Measurements from ENCODE around the gene PALLD. TPM values are rescaled to one million over a fixed set of nuclear protein-coding genes. Genes with fewer than 3 reads are reported as not detected.

Gene PALLD
- total RNA-seq, 2 experiments from 2014 or later = 2.4 to 2.8 TPM

DNA sequence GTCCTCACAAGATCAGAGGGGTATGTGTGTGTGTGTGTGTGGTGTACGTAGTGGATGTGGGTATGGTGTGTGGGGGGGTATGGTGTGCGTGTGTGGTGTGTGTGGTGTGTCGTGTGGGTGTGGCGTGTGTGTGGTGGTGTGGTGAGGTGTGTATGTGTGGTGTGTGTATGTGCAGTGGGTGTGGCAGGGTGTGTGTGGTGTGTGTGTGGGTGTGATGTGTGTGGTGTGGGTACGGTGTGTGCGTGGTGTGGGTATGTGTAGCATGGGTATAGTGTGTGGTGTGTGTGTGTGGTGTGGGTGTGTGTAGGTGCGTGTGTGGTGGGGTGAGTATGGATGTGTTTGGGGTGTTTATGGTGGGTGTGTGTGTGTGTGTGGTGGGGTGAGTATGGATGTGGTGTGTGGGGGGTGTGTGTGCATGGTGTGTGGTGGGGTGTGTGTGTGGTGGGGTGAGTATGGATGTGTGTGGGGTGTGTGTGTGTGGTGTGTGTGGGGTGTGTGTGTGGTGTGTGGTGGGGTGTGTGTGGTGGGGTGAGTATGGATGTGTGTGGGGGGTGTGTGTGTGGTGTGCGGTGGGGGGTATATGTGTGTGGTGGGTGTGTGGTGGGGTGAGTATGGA lies 182.0 kb downstream of the PALLD start:
- DNase-seq = no peak
- H3K27ac Mint-ChIP-seq = no peak overlapping the region
- CTCF ChIA-PET = no interaction called here
- POLR2A ChIA-PET = no interaction called here
- no peak overlapping the region for H3K4me3 Mint-ChIP-seq
- H3K27me3 Mint-ChIP-seq = no peaks in the 10 kb centered on the region
- H3K36me3 Mint-ChIP-seq (ENCODE audit: low read depth) = no peaks in the 10 kb centered on the region
- no peaks in the 10 kb centered on the region for H3K9me3 Mint-ChIP-seq
- H3K4me1 Mint-ChIP-seq = no peaks in the 10 kb centered on the region

DNA sequence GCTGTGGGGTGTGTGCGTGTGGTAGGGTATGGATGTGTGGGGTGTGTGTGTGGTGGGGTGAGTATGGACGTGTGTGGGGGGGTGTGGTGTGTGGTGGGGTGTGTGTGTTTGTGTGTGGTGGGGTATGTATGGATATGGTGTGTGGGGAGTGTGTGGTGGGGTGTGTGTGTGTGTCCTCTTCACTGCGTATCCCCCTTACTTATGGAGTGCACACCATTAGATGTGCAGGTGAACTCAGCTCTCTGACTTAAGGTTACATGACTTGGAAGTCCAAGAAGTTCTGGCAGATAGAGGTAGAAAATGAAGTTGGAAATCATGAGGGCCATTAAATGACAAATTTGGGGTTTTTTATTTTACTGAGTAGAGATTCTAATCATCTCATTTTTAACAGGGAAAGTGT lies 182.5 kb downstream of the PALLD start:
- no peak for DNase-seq
- Mint-ChIP-seq H3K27me3 (no peaks in the 10 kb centered on the region), H3K4me1 (no peaks in the 10 kb centered on the region), H3K36me3 (ENCODE audit: low read depth) (no peaks in the 10 kb centered on the region), H3K4me3 (no peak overlapping the region), H3K27ac (no peak overlapping the region), H3K9me3 (no peaks in the 10 kb centered on the region)
- ChIA-PET POLR2A (no interaction called here), CTCF (no interaction called here)

- CTCF ChIA-PET = no interaction called here
- no peak overlapping the region for H3K27ac Mint-ChIP-seq
- H3K4me1 Mint-ChIP-seq = no peaks in the 10 kb centered on the region
- H3K27me3 Mint-ChIP-seq = no peaks in the 10 kb centered on the region
- H3K36me3 Mint-ChIP-seq (ENCODE audit: low read depth) = no peaks in the 10 kb centered on the region
- no peaks in the 10 kb centered on the region for H3K9me3 Mint-ChIP-seq
- no peak for DNase-seq
- H3K4me3 Mint-ChIP-seq = no peak overlapping the region
- POLR2A ChIA-PET = no interaction called here
These were observed 183.0 kb downstream of the PALLD start for GRCh38 chr4:168679819-168680218.

DNA sequence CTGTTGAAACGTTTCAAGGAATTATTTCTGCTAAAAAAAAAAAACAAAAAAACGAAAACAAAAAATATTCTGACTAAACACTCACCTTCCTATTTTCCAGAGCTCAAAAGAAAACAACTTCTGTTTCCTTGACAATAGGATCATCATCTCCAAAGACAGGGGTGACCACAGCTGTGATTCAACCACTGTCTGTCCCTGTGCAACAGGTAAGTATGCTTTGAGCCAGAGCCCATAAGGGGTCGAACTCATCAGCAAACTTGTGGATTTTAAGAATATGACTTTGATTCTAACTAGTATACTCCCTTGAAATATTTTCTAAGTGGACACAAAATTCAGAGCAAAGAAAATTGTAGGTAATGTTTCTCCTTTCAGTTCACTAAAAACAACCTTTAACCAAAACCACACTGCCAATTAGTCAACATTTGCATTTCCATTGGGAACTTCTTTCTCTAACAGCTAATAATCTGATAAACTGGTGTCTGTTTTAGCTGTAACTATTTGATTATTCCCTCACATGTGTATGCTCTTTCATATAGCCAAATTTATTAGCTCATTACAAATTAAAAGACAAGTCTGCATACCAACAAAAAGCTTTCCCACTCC lies 186.1 kb downstream of the PALLD start:
- no peaks in the 10 kb centered on the region for H3K36me3 Mint-ChIP-seq (ENCODE audit: low read depth)

DNA sequence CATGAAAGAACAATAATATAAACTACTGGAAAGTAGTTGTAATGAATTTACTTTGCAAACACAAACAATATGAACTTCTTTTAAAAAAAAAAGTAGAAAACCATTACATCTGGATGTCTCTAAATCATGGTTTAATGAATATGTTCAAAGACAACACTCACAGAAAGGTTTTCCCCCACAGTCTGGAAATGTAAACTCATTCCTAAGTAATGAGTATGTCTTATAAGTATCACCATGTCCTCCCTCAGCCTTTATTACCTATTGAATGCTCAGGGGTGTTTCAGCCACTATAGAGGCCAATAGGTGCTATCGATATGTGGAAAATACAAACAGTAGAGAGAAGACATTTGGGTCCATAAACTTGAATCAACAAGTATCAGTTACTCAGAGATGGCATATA lies 186.7 kb downstream of the PALLD start:
- Mint-ChIP-seq H3K4me3 (no peak overlapping the region), H3K36me3 (ENCODE audit: low read depth) (no peaks in the 10 kb centered on the region), H3K4me1 (no peaks in the 10 kb centered on the region), H3K27me3 (peaks cover 6% of the 10 kb centered on the region), H3K27ac (no peak overlapping the region), H3K9me3 (no peaks in the 10 kb centered on the region)
- DNase-seq = no peak
- CTCF ChIA-PET = no interaction called here
- POLR2A ChIA-PET = no interaction called here

More for the DNA sequence above, 186.1 kb downstream of the PALLD start:
- Mint-ChIP-seq H3K27me3 (peaks cover 6% of the 10 kb centered on the region), H3K4me1 (no peaks in the 10 kb centered on the region), H3K4me3 (no peak overlapping the region), H3K27ac (no peak overlapping the region), H3K9me3 (no peaks in the 10 kb centered on the region)
- CTCF ChIA-PET = no interaction called here
- POLR2A ChIA-PET = no interaction called here
- DNase-seq = no peak

GRCh38 chr4:168685136-168685809 lies 188.4 kb downstream of the PALLD start:
- POLR2A ChIA-PET = no interaction called here
- H3K9me3 Mint-ChIP-seq = no peaks in the 10 kb centered on the region
- CTCF ChIA-PET = no interaction called here
- DNase-seq = no peak
- peaks cover 6% of the 10 kb centered on the region for H3K27me3 Mint-ChIP-seq
- H3K4me1 Mint-ChIP-seq = no peaks in the 10 kb centered on the region
- no peak overlapping the region for H3K4me3 Mint-ChIP-seq
- H3K36me3 Mint-ChIP-seq (ENCODE audit: low read depth) = no peaks in the 10 kb centered on the region
- no peak overlapping the region for H3K27ac Mint-ChIP-seq

DNA sequence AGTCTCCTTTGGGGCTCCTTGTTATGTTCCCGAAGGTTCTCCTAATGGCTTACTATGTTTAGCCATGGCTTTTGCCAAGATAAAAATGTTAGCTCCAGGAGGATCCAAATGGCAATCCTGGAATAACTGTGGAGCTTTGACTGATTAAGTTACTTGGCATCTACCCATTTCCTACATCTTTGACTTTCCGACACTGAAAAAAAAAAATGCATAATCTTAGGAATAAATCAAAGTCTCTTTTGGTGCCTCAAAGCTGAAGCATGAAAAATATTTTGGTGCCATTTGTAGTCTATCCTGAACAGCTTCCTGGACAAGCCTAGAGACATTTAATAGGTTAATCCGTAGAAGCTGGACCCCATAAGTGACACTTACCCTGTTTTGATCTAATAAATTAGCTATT lies 191.7 kb downstream of the PALLD start:
- no peaks in the 10 kb centered on the region for H3K36me3 Mint-ChIP-seq (ENCODE audit: low read depth)
- no peak for DNase-seq
- H3K27ac Mint-ChIP-seq = no peak overlapping the region
- peaks cover 7% of the 10 kb centered on the region for H3K27me3 Mint-ChIP-seq
- ChIA-PET CTCF (interaction anchor here (0.6 kb wide), 1 partner anchor 505 kb away, joined by 3 read pairs; no protein-coding TSS in a partner anchor), POLR2A (no interaction called here)
- no peak overlapping the region for H3K4me3 Mint-ChIP-seq
- no peaks in the 10 kb centered on the region for H3K9me3 Mint-ChIP-seq
- H3K4me1 Mint-ChIP-seq = no peaks in the 10 kb centered on the region

DNA sequence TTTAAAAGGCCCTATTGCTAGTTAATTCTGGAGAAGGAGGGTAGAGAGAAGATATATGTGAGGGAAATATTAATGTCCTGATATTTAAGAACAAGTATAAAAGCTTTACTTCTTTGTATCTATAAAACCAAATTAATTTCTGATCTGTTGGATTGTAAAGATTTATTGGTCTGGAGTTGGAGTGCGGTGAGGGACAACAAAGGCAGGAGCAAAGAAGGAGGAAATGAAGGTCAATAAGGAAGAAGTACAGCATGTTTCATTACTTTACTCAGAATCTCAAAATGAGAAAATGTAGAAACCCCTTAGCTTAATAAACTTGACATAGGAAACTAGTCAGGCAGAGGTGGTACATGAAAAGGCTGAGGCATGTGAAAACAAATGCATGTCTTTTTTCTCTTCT lies 192.9 kb downstream of the PALLD start:
- no peaks in the 10 kb centered on the region for H3K9me3 Mint-ChIP-seq
- POLR2A ChIA-PET = no interaction called here

GRCh38 chr4:168690199-168690598 lies 193.3 kb downstream of the PALLD start:
- H3K27ac Mint-ChIP-seq = no peak overlapping the region
- H3K36me3 Mint-ChIP-seq (ENCODE audit: low read depth) = no peaks in the 10 kb centered on the region
- DNase-seq = no peak
- H3K4me3 Mint-ChIP-seq = no peak overlapping the region
- no peaks in the 10 kb centered on the region for H3K9me3 Mint-ChIP-seq
- CTCF ChIA-PET = no interaction called here
- POLR2A ChIA-PET = no interaction called here
- peaks cover 10% of the 10 kb centered on the region for H3K27me3 Mint-ChIP-seq
- H3K4me1 Mint-ChIP-seq = no peaks in the 10 kb centered on the region

More for the DNA sequence above, 192.9 kb downstream of the PALLD start:
- Mint-ChIP-seq H3K27me3 (peaks cover 7% of the 10 kb centered on the region), H3K4me3 (no peak overlapping the region), H3K4me1 (no peaks in the 10 kb centered on the region), H3K36me3 (ENCODE audit: low read depth) (no peaks in the 10 kb centered on the region), H3K27ac (no peak overlapping the region)
- DNase-seq = no peak
- CTCF ChIA-PET = no interaction called here

DNA sequence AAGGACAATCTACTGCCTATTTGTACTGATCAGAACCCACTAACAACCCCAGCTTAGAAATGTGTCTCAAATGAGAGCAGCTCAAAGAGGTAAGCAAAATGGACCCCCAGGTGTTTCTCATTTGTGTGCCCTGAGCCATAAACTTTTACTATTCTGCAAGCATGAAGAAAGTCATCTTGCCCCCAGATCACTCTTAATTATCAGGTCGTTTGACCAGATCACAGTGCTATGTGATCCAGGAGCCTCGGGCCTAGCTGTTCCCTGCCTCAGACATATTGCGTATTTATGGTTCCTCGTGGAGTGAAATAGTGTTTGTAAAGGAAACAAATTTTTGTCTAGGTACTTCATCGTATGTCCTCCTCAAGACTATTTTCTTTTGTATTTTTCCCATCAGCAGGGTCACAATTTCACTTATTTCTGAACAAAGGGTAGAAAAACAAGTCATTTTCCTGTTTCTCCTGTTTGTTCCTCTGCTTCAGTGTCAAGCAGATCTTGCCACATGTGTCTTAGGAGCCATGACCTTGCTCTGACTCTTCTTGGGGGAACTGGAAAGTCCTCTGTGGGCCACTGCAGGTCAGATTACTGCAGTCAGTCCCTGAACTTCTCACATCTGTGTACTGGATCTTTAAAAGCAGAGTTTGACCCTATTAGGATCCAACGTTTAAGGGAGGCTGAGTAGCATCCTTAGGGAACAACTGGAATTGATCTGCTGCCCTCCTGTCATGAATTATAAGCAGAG lies 194.9 kb downstream of the PALLD start:
- Mint-ChIP-seq H3K27ac (no peak overlapping the region), H3K27me3 (peaks cover 4% of the 10 kb centered on the region), H3K9me3 (no peaks in the 10 kb centered on the region), H3K36me3 (ENCODE audit: low read depth) (no peaks in the 10 kb centered on the region), H3K4me3 (no peak overlapping the region), H3K4me1 (no peaks in the 10 kb centered on the region)
- ChIA-PET POLR2A (no interaction called here), CTCF (interaction anchor here (0.6 to 0.9 kb wide), 2 partner anchors 21 to 608 kb away, joined by 3 read pairs; no protein-coding TSS in a partner anchor)
- no peak for DNase-seq

DNA sequence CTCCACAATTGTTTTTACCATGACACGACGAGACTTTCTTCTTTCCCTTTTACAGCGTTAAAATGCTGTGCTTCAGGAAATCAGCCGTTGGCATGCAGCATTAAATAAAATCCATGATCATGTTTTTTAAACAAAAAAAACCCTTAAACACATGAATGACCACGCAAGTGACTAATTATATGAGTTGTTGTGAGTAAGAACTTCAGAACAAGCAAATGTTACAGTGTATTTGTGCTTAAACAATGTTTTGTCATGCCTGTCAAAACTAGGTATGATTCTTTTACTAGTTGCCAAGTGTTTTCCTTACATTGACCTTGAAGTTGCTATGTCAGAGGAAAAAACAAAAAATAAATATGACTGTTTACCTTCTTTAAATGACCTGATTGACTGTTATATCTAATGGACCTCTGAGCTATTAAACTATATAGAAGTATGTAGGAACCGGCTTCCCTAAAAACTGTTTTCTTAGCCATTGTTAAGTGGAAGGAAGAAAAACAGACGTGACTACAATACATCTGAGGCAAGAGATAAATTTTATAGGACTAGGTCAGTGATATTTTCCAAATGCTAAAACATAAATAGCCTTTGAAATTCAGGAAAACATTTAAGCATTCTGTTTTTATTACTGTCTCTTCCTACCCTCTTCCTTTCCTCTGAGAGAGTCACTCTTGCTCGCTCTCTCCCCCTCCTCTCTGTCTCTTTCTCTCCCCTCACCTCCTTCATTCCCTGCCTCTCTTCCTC lies 197.1 kb downstream of the PALLD start:
- Mint-ChIP-seq H3K4me3 (no peak overlapping the region), H3K27ac (no peak overlapping the region), H3K4me1 (no peaks in the 10 kb centered on the region), H3K27me3 (peaks cover 8% of the 10 kb centered on the region), H3K36me3 (ENCODE audit: low read depth) (no peaks in the 10 kb centered on the region), H3K9me3 (no peaks in the 10 kb centered on the region)
- POLR2A ChIA-PET = no interaction called here
- no peak for DNase-seq
- CTCF ChIA-PET = interaction anchor here (0.6 kb wide), 1 partner anchor 228 kb away, joined by 3 read pairs; no protein-coding TSS in a partner anchor

GRCh38 chr4:168694667-168695066 lies 197.8 kb downstream of the PALLD start:
- H3K4me1 Mint-ChIP-seq = no peaks in the 10 kb centered on the region
- H3K27ac Mint-ChIP-seq = no peak overlapping the region
- H3K36me3 Mint-ChIP-seq (ENCODE audit: low read depth) = no peaks in the 10 kb centered on the region
- ChIA-PET POLR2A (no interaction called here), CTCF (interaction anchor here (0.6 kb wide), 1 partner anchor 152 kb away, joined by 3 read pairs; no protein-coding TSS in a partner anchor)
- no peaks in the 10 kb centered on the region for H3K9me3 Mint-ChIP-seq
- H3K27me3 Mint-ChIP-seq = peaks cover 8% of the 10 kb centered on the region
- no peak overlapping the region for H3K4me3 Mint-ChIP-seq
- no peak for DNase-seq

All from activated CD4-positive, alpha-beta T cell treated with anti-CD3 and anti-CD28 coated beads, Interleukin-2, amount 10 ng/mL, durations not matched to agents 7 days and 5 days (primary cell).